GM12891 (cell line): ENCODE data around the gene ASTL.

Experiments
- DNase-seq: peaks from one replicate; pipeline ENCODE4 v3.0.0; 2011; ENCODE audit warnings: low spot score; ENCODE audit not compliant: insufficient read length
- FAIRE-seq: peaks from 2 replicates; lab custom pipeline; 2011; peaks lifted over from hg19 to GRCh38; lab: Jason Lieb, UNC
- PAX5 ChIP-seq: IDR thresholded peaks from 2 replicates; pipeline ENCODE4 v1.6.1; 2011; ENCODE audit warnings: low read length, moderate library complexity, mild to moderate bottlenecking; ENCODE audit not compliant: insufficient read depth, severe bottlenecking
- POLR2A ChIP-seq: IDR thresholded peaks from 2 replicates; pipeline ENCODE4 v1.6.1; 2011; ENCODE audit warnings: low read depth, low read length, control low read depth
- POLR2AphosphoS5 ChIP-seq: IDR thresholded peaks from 2 replicates; pipeline ENCODE4 v1.6.1; 2011; ENCODE audit warnings: low read depth, low read length, control low read depth
- POU2F2 ChIP-seq: IDR thresholded peaks from 2 replicates; pipeline ENCODE4 v1.6.1; 2011; ENCODE audit warnings: low read depth, mild to moderate bottlenecking, control low read depth, low read length, moderate library complexity
- SPI1 ChIP-seq: IDR thresholded peaks from 2 replicates; pipeline ENCODE4 v1.6.1; 2011; ENCODE audit warnings: low read depth, low read length, control low read depth
- TAF1 ChIP-seq: IDR thresholded peaks from 2 replicates; pipeline ENCODE4 v1.6.1; 2011; ENCODE audit warnings: low read depth, low read length, control low read depth

Gene ASTL

DNA sequence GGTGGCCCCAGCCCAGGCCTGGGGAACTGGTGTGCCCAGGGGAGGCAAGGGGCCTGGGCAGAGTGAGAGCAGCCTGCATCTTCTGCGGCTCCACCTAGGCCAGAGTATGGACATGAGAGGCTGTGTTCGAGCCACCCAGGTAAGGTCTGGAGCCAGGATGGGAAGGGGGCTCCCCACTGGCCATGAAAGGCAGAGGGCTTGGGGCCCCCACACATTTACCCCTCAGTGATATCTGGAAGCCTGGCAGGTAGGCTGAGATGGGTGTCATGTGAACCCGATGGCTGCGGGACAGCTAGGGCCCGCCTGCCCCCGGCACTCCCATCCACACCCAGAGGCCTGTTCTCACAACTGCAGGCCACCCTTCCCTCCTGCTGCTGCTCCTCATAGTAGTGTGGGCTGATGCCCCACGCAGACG is 35.1 kb downstream of the ASTL start:
- DNase-seq (no peak), FAIRE-seq (no peak)
- TF ChIP-seq POU2F2 (no peak), TAF1 (no peak), POLR2A (no peak), PAX5 (no peak), POLR2AphosphoS5 (no peak), SPI1 (no peak)

DNA sequence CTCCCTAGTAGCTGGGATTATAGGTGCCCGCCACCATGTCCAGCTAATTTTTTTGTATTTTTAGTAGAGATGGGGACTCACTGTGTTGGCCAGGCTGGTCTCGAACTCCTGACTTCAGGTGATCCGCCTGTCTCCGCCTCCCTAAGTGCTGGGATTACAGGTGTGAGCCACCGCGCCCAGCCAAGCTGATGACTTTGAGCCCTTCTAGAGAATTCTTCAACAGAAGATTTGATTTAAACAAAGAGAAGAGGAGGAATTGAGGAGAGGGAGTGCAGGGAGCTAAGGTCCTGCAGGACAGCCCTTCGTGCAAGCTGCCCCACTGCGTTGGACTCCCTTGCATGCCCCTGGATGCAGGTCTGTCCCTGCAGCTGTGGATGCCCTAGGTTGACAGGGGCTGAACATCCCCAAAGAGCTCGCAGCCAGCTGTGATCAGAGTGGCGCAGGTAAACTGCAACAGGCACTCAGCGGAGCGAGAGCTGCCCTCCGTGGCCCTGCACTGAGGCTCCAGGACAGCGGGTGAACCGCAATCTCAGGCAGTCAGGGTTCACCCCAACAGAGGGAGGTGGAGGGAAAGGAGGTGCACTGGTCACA is 35.6 kb downstream of the ASTL start:
- FAIRE-seq (no peak), DNase-seq (no peak)

DNA sequence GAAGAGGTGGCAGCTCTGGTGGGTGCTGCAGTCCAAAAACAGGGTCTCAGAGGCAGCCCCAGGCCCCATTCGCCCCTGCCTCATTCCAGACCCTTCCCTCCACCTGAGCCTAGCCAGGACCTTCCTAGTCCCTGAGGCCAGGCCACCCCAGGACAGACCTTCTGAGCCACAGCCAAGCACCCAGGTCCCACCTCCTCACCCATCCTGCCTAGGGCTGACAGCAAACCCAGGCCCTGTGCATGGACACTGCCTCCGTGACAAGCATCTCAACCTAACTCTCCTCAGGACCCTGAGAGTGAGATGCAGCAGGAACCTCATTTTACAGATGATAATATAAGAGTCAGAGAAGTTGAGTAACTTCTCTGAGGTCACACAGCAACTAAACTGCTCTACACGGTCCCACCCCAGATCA is 37.4 kb downstream of the ASTL start:
- no peak for FAIRE-seq
- no peak for DNase-seq
- TF ChIP-seq SPI1 (no peak), TAF1 (no peak), POLR2AphosphoS5 (no peak), POLR2A (no peak), PAX5 (no peak), POU2F2 (no peak)

More for the DNA sequence above, 35.6 kb downstream of the ASTL start:
- TF ChIP-seq POLR2A (no peak), TAF1 (no peak), SPI1 (no peak), PAX5 (no peak), POLR2AphosphoS5 (no peak), POU2F2 (no peak)

DNA sequence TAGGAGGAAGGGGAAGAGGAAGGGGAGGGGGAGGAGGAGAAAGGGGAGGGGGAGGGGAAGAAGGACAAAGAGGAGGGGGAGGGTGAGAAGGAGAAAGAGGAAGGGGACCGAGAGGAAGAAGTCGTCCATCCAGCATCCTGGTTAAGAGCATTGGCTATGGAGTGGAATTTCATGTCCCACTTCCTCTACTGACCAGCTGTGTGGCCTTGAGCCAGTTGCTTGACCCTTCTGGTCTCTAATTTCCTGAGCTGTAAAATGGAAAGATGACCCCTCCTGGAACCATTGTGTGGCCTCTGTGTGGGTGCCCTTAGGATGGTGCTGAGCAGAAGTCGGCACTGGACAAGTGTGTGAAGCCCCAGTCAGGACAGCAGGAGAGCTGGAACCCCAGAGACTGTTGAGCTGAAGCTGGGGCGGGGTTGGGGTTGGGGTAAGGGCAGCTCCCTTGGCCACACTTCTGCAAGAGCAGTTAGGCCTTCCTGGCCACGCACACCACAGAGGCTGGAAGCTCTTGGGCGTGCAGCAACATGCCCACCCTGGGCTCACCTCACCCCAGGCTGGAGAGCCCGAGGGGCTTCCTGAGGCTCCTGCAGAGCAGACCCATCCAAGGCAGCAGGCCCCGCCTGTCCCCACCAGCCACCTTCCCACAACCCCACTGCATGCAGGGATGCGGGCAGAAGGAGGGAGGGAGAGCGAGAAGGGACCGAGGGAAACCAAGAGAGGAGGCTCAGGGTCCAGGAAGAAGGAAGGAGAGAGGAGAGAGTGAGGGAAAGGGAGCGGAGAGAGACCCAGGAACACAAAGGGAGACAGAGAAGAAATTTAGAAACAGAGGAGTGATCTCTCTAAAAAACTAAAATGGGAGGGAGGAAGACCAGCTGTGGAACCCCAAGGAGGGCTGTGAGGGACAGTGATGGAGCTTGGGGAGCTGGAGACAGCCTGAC is 38.2 kb downstream of the ASTL start:
- DNase-seq (peak; percentile 5), FAIRE-seq (no peak)
- TF ChIP-seq POLR2A (no peak), SPI1 (no peak; the same call in 1 of the 2 replicates), POU2F2 (no peak), TAF1 (no peak)

DNA sequence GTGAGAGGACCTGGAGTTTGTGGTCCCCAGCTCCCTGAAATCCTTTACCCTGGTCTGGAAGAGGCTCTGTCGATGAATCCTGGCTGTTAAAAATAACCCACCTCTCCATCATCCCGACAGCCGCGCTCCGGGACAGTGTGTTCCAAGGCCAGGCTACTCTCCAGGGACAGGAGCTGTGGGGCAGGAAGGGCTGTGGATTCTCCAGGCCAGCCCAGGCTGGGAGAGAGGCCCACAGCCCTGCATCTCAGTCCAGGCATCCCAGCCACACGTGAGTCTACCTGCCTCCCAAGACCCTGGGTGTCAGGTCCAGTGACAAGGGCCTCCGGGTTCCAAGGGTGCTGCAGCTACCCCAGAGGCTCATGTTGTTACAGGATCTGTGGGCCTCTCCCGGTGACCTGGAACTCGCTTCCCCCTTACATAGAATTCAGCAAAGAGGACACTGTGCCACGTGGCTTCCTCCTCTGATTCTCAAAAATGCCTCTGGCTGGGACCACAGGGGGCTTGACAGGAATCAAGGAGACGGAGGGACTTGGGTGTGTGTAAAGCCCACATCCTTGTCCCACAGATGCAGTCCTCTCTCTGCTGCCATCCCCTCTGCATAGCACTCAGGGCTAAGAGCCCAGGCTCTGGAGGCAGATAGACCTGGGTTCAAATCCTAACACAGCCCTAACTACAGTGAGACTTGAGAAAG is 39.3 kb downstream of the ASTL start:
- peak; percentile 1 for DNase-seq
- TF ChIP-seq SPI1, result no peak
- no peak for TF ChIP-seq POLR2A
- no peak for TF ChIP-seq POU2F2
- TF ChIP-seq TAF1, result no peak
- TF ChIP-seq PAX5, result no peak
- no peak for FAIRE-seq

DNA sequence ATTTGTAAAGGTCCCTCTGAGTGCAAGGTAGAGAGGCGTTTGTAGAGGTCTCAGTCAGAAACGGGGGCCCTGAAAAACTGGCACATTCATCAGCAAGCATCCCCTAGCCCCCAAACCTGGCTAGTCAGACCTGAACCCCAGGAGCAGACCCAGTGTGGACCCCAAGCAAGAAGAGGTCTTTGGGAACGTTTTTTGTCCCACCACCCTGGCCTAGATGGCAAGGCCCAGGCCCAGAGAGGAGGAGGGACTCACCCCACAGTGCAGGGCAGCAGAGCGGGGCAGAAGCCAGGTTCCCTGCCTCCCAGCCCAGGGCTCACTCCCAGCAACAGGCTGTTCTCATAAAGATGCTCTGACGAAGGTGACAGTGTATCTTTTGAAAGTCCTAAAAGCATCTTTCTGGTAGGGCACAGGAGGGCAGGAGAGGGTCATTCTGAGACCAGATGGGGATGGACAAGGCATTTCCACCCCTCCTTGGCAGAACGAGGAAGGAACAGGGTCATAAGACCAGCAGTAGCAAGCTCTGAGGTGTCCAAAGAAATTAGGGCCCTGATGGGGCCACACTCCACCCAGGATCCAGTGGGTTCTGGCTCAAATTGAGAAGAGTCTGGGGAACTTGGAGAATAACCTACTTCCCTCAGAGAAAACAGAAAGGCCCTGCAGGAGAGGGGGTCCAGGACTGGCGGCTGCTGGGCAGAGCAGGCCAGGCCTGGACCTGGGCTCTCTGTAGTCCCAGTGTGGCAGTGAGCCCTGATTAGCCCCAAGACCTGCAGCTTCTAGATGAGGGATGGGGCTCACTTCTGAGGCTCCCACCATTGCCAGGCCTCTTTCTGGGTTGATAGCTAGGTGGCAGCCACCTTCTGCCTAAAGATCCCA is 40.1 kb downstream of the ASTL start:
- no peak for FAIRE-seq
- DNase-seq, result no peak
- no peak for TF ChIP-seq TAF1
- TF ChIP-seq POLR2AphosphoS5, result no peak
- no peak for TF ChIP-seq SPI1

DNA sequence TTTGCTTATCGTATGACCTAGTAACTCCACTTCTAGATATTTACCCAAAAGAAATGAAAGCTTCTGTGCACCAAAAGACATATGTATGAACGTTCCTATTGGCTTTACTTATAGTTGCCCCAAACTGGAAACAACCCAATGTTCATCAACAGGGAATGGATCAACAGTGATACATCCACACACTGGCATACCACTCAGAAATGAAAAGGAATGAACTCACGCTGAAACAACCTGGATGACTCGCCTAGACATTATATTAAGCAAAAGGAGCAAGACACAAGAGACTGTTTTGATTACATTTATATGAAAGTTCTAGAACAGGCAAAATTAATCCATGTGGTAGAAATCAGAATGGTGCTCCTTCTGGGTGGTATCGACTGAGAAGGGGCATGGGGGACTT is 40.9 kb downstream of the ASTL start:
- no peak for TF ChIP-seq POLR2AphosphoS5
- no peak for TF ChIP-seq TAF1
- TF ChIP-seq SPI1, result no peak
- TF ChIP-seq PAX5, result no peak
- no peak for TF ChIP-seq POU2F2
- TF ChIP-seq POLR2A, result no peak
- FAIRE-seq (no peak), DNase-seq (no peak)

DNA sequence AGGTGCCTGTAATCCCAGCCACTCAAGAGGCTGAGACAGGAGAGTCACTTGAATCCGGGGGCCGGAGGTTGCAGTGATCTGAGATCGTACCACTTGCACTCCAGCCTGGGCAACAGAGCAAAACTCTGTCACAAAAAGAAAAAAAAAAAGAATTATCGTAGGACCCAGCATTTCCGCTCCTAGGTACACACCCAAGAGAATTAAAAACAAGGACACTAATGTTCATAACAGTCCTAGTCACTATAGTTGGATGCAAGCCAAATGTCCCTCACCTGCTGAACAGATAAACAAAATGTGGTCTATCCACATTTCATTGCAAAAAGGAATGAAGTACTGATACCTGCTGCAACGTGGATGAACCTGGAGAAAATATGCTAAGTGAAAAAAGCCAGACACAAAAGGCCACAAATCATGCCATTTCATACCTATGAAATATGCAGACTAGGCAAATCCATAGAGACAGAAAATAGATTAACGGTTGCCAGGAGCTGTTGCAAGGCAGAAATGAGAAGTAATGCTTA is 43.1 kb downstream of the ASTL start:
- no peak for FAIRE-seq
- DNase-seq, result no peak
- TF ChIP-seq POLR2A (no peak), PAX5 (no peak), POU2F2 (no peak), POLR2AphosphoS5 (no peak), TAF1 (no peak), SPI1 (no peak)

DNA sequence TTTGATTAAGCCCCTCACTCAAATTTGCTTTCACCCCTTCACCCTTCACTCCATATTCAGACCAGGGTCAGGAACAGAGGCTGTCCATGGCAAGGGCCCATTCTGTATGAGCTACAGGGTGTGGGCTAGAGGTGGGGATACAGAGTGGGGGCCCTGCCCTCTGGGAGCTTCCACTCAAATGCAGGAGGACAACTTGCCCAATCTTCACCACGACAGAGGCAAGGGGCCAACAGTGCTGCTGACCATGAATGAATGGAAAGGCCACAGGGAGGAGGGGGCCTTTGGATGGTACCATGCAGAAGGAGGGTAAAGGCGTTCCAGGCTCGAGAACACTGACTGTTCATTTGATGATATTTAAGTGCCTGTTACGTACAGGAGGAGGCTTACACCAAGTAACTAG is 44.8 kb downstream of the ASTL start:
- FAIRE-seq, result no peak
- TF ChIP-seq PAX5, result no peak
- TF ChIP-seq POLR2A, result no peak
- TF ChIP-seq POU2F2, result no peak
- no peak for TF ChIP-seq SPI1
- no peak for TF ChIP-seq POLR2AphosphoS5
- no peak for TF ChIP-seq TAF1
- no peak for DNase-seq
